Transverse colon (tissue), 4 donors: Measurements from ENCODE around the gene ARHGAP23.

Experiments
- POLR2A ChIP-seq: fragments of 450-650 bp; IDR thresholded peaks from one replicate; pipeline ENCODE4 v1.6.1; 2016; ENCODE audit warnings: antibody characterized with exemption, mild to moderate bottlenecking, moderate library complexity
- POLR2AphosphoS5 ChIP-seq, 3 donors: sonication (generic); formaldehyde crosslinking; IDR thresholded peaks; one replicate each; pipeline ENCODE4 v1.6.1; 2016; ENCODE audit warnings: antibody characterized with exemption in 3 of 3
- TF ChIP-seq, protein P1 (sequence below), 5 experiments: fragments of 200-600 bp in 3 of 5; fragments of 450-650 bp in 2 of 5; sonication (generic) in 3 of 5; IDR thresholded peaks; 1 replicate in 2 of 5; 2 replicates in 3 of 5; pipeline ENCODE4 v1.5.1; 2016 to 2017; ENCODE audit warnings: antibody characterized with exemption in 5 of 5, inconsistent platforms in 3 of 5, mild to moderate bottlenecking in 2 of 5, moderate library complexity in 1 of 5

GRCh38 chr17:38401459-38401858 lies 26.8 kb upstream of the ARHGAP23 start:
- TF ChIP-seq POLR2AphosphoS5 (IDR thresholded peaks at IDR 0.05) (no peak), POLR2A (no peak)
- TF ChIP-seq, protein P1, sequence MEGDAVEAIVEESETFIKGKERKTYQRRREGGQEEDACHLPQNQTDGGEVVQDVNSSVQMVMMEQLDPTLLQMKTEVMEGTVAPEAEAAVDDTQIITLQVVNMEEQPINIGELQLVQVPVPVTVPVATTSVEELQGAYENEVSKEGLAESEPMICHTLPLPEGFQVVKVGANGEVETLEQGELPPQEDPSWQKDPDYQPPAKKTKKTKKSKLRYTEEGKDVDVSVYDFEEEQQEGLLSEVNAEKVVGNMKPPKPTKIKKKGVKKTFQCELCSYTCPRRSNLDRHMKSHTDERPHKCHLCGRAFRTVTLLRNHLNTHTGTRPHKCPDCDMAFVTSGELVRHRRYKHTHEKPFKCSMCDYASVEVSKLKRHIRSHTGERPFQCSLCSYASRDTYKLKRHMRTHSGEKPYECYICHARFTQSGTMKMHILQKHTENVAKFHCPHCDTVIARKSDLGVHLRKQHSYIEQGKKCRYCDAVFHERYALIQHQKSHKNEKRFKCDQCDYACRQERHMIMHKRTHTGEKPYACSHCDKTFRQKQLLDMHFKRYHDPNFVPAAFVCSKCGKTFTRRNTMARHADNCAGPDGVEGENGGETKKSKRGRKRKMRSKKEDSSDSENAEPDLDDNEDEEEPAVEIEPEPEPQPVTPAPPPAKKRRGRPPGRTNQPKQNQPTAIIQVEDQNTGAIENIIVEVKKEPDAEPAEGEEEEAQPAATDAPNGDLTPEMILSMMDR (IDR thresholded peaks at IDR 0.05) = no peak
